Lower lobe of right lung (tissue), 2 donors: ENCODE data around the gene CRTC3. TPM values are rescaled to one million over a fixed set of nuclear protein-coding genes. Genes with fewer than 3 reads are reported as not detected.

ENCODE experiments used
- ATAC-seq, 2 donors: fragments of 200-7000 bp; cut with Tn5 transposase; one replicate each; pipeline ENCODE4 v1.9.1; 2020 to 2022; ENCODE audit warnings: mild to moderate bottlenecking in 2 of 2, moderate library complexity in 2 of 2
- DNase-seq: peaks from one replicate; pipeline ENCODE4 v3.0.0-alpha.2; 2020
- H3K27ac ChIP-seq: fragments of 200-600 bp; one replicate; pipeline ENCODE4 v1.8.0; 2022
- H3K27me3 ChIP-seq: fragments of 200-600 bp; one replicate; pipeline ENCODE4 v1.8.0; 2022; ENCODE audit warnings: low read depth
- H3K36me3 ChIP-seq: fragments of 200-600 bp; one replicate; pipeline ENCODE4 v1.8.0; 2022; ENCODE audit warnings: mild to moderate bottlenecking
- H3K4me1 ChIP-seq: fragments of 200-600 bp; one replicate; pipeline ENCODE4 v1.8.0; 2022
- H3K4me3 ChIP-seq: fragments of 200-600 bp; one replicate; pipeline ENCODE4 v1.8.0; 2022; ENCODE audit warnings: mild to moderate bottlenecking
- H3K9me3 ChIP-seq: fragments of 200-600 bp; one replicate; pipeline ENCODE4 v1.8.0; 2022
- CTCF ChIP-seq: fragments of 200-600 bp; IDR thresholded peaks from one replicate; pipeline ENCODE4 v1.8.0; 2022; ENCODE audit warnings: antibody characterized with exemption, mild to moderate bottlenecking
- intact Hi-C: fragments of 100-400 bp; cut with DNase I; formaldehyde crosslinking; loops from one replicate; pipeline ENCODE4 v1.11.0; 2022
- total RNA-seq: library from RNA; stranded (reverse); fragmentation: NEBNext Ultra II Directional; extraction: Animal tissue kit (Norgen Biotek cat#: 25700); gene quantifications from one replicate; pipeline ENCODE4 v1.2.1, GENCODE V29; 2021
- donor health status: DM: no; HTN: yes; CAD: no; lungs with severe emphysema.

The CRTC3 gene
- total RNA-seq, 1 donor from 2014 or later: 40.6 TPM

GRCh38 chr15:90680371-90680935 lies 150.7 kb downstream of the CRTC3 start:
- TF ChIP-seq CTCF: no peak
- H3K36me3 ChIP-seq: no peaks in the 10 kb centered on the region
- peak overlapping the region; percentile 18 for H3K27ac ChIP-seq
- no peaks in the 10 kb centered on the region for H3K27me3 ChIP-seq
- DNase-seq (no peak), ATAC-seq (peak; percentile 16 to 35)
- H3K4me3 ChIP-seq: no peak overlapping the region
- H3K9me3 ChIP-seq: no peaks in the 10 kb centered on the region
- intact Hi-C loops: no loop called here
- peaks cover 7% of the 10 kb centered on the region for H3K4me1 ChIP-seq

GRCh38 chr15:90681056-90681455 lies 151.3 kb downstream of the CRTC3 start:
- peaks cover 11% of the 10 kb centered on the region for H3K4me1 ChIP-seq
- intact Hi-C loops: no loop called here
- H3K4me3 ChIP-seq: no peak overlapping the region
- H3K9me3 ChIP-seq: no peaks in the 10 kb centered on the region
- ATAC-seq (no peak), DNase-seq (no peak)
- H3K27ac ChIP-seq: peak overlapping the region; percentile 18
- H3K36me3 ChIP-seq: no peaks in the 10 kb centered on the region
- no peak for TF ChIP-seq CTCF
- H3K27me3 ChIP-seq: no peaks in the 10 kb centered on the region

- no peak overlapping the region for H3K27ac ChIP-seq
- peaks cover 14% of the 10 kb centered on the region for H3K4me1 ChIP-seq
- H3K9me3 ChIP-seq: no peaks in the 10 kb centered on the region
- intact Hi-C loops: no loop called here
- no peak for TF ChIP-seq CTCF
- no peak overlapping the region for H3K4me3 ChIP-seq
- H3K27me3 ChIP-seq: no peaks in the 10 kb centered on the region
- ATAC-seq (no peak), DNase-seq (no peak)
- H3K36me3 ChIP-seq: no peaks in the 10 kb centered on the region
These were observed 151.8 kb downstream of the CRTC3 start for GRCh38 chr15:90681480-90681879.

- no peaks in the 10 kb centered on the region for H3K27me3 ChIP-seq
- no peak for ATAC-seq
- peaks cover 16% of the 10 kb centered on the region for H3K4me1 ChIP-seq
- no peaks in the 10 kb centered on the region for H3K9me3 ChIP-seq
- H3K27ac ChIP-seq: no peak overlapping the region
- TF ChIP-seq CTCF: no peak
- H3K36me3 ChIP-seq: no peaks in the 10 kb centered on the region
- intact Hi-C loops: no loop called here
- no peak overlapping the region for H3K4me3 ChIP-seq
- no peak for DNase-seq
These were observed 153.6 kb downstream of the CRTC3 start for GRCh38 chr15:90683371-90683770.

GRCh38 chr15:90683876-90684275 lies 154.2 kb downstream of the CRTC3 start:
- H3K27me3 ChIP-seq: no peaks in the 10 kb centered on the region
- TF ChIP-seq CTCF: no peak
- H3K4me1 ChIP-seq: peaks cover 16% of the 10 kb centered on the region
- no peak overlapping the region for H3K4me3 ChIP-seq
- intact Hi-C loops: no loop called here
- H3K9me3 ChIP-seq: no peaks in the 10 kb centered on the region
- H3K36me3 ChIP-seq: no peaks in the 10 kb centered on the region
- ATAC-seq (no peak), DNase-seq (no peak)
- H3K27ac ChIP-seq: no peak overlapping the region
